RWPE1 (cell line): ENCODE data around the gene ZFTA.

Source experiments
- CTCF ChIA-PET: fragments of 350-600 bp; sonication (Branson Sonifier 250); formaldehyde crosslinking; extraction: SDS; loops from one replicate; lab custom pipeline; 2021; lab: Yijun Ruan, JAX
- POLR2A ChIA-PET: fragments of 400-600 bp; formaldehyde crosslinking; extraction: SDS; loops from one replicate; lab custom pipeline; 2020; ENCODE audit warnings: antibody characterized with exemption; ENCODE audit not compliant: low non-redundant PET; lab: Yijun Ruan, JAX
- DNase-seq: peaks from one replicate; pipeline ENCODE4 v3.0.0; 2012; ENCODE audit warnings: low spot score
- H3K27ac ChIP-seq: fragments of 450-650 bp; 2 replicates; pipeline ENCODE4 v1.5.1; 2017
- TF ChIP-seq, protein P1 (sequence below): fragments of 450-650 bp; conservative IDR thresholded peaks from 2 replicates; pipeline ENCODE4 v1.5.1; 2017; ENCODE audit warnings: low read depth, mild to moderate bottlenecking

Gene ZFTA

DNA sequence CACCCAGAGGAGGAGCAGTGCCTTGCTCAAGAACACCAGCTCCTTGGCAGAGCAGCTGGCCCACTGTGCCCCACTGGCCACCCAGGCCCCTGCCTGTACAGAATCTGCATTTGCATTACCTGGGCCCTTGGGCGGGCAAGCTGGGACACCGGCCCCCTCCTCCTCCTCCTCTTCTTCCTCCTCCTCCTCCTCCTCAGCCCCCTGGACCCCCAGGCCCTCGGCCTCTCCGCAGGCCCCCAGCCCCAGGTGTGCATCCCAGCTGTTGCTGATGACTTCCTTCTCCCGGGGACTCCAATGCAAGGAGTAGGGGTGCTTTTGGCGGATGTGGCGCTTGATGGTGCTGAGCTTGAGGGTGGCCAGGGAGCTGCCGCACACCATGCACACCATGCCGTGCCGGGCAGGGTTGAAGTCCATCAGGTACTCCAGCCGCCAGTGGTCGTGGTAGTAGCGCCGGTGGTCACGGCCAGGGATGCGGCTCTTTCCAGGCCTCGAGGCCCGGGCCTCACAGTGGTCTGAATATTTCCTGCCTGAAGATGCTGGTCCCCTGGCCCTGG is 2.8 kb downstream of the ZFTA start:
- TF ChIP-seq, protein P1, sequence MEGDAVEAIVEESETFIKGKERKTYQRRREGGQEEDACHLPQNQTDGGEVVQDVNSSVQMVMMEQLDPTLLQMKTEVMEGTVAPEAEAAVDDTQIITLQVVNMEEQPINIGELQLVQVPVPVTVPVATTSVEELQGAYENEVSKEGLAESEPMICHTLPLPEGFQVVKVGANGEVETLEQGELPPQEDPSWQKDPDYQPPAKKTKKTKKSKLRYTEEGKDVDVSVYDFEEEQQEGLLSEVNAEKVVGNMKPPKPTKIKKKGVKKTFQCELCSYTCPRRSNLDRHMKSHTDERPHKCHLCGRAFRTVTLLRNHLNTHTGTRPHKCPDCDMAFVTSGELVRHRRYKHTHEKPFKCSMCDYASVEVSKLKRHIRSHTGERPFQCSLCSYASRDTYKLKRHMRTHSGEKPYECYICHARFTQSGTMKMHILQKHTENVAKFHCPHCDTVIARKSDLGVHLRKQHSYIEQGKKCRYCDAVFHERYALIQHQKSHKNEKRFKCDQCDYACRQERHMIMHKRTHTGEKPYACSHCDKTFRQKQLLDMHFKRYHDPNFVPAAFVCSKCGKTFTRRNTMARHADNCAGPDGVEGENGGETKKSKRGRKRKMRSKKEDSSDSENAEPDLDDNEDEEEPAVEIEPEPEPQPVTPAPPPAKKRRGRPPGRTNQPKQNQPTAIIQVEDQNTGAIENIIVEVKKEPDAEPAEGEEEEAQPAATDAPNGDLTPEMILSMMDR = no peak
- CTCF ChIA-PET = interaction anchor here (0.6 to 1.9 kb wide), 3 partner anchors 72 to 443 kb away, joined by 3 to 6 read pairs (median 6); no protein-coding TSS in a partner anchor
- peak overlapping the region; percentile 78 for H3K27ac ChIP-seq
- POLR2A ChIA-PET = no interaction called here
- no peak for DNase-seq

DNA sequence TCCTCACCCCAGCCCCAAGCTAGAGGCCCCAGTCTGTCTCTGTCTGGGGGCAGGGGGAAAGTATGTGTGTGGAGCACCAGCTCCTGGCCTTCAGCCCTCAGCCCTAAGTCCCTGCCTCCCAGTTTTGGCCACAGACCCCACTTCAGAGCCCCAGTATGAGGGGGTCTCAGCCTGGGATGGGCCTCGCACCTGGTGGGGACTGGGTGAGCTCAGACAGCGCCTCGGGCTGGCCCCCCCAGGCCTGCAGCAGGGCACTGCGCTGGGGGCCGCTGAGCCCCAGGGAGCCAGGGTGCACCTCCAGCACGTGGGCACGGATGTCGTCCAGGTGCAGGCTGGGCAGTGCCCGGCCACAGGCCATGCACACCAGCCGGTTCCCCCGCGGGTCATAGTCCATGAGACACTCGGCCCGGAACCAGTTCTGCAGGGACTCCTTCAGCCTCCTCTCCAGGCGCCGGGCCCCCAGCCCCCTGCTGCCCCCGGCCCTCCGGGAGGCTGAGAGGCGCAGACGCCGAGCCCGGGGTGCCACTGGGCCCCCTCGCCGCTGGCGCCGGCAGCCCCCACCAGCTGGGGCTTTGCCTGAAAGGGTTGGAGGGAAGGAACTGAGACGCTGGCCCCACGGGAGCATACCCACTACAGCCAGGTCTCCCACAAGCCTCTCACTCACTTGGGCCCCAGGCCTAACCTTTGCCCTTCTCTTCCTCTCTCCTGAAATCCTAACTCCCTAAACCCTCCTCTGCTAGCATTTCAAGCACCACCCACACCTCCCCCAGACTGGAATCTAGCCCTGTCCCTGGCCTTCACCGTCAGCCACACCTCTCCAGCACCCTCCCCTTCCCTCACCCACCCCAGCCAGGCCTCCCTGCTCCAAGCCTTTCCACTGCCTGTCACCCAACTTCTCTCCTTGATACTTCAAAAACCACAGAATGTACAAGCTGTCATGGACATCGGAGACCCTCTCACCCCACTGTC is 3.6 kb downstream of the ZFTA start:
- POLR2A ChIA-PET = no interaction called here
- no peak for DNase-seq
- CTCF ChIA-PET = interaction anchor here (1.9 kb wide), 1 partner anchor 181 kb away, joined by 6 read pairs; no protein-coding TSS in a partner anchor
- TF ChIP-seq, protein P1 = no peak
- H3K27ac ChIP-seq = peak overlapping the region; percentile 78

DNA sequence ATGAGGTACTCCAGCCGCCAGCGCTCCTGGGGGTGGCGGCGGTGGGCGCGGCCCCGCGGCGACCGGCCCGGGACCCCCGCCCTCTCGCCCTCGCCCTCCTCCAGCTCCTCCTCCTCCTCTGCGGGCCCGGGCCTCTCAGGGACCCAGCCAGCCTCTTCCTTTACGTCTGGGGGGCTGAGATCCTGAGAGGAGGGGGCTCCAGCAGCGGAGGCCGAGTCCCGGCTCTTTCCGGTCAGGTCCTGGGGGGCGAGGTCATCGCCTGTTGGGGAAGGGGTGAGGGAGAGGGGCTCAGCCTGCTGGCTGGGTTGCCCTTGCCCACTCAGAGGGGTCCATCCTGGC is 4.3 kb downstream of the ZFTA start:
- no peak for DNase-seq
- TF ChIP-seq, protein P1 = no peak
- H3K27ac ChIP-seq = no peak overlapping the region
- CTCF ChIA-PET = no interaction called here
- POLR2A ChIA-PET = no interaction called here

DNA sequence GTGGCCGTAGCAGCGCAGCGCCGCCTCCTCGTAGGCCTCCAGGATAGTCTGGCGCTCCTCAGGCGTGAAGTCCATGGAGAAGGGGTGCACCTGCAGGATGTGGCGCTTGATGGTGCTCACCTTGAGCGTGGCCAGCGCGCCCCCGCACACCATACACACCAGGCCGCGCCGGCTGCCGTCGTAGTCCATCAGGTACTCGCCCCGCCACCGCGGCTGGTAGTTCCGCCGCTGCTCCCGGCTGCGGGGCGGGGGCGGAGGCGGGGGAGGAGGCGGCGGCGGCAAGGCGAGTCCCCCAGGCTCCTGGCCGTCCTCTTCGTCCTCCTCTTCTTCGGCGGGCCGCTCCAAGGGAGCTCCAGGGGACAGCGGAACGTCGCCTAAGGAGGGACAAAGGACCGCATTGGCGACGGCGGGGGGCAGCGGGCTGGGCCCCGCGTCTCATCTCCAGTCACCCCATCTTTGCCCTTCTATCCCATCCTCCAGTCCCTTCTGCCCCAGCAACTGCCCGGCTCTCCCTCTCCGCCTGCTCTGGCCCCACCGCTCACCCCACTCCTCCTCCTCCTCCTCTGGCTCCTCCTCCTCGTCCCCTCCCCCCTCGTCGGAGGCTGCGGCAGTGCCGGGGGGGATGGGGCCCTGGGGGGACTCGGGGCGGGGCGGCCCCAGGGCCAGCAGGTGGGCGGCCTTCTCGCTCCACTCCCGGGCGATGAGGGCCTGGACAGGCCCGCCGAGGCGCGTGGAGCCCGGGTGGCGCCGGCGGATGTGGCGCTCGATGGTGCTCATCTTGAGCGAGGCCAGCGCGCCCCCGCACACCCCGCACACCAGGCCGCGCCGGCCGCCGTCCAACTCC is 4.9 kb downstream of the ZFTA start:
- ChIA-PET POLR2A (no interaction called here), CTCF (no interaction called here)
- DNase-seq = no peak
- H3K27ac ChIP-seq = no peak overlapping the region
- TF ChIP-seq, protein P1 = no peak

DNA sequence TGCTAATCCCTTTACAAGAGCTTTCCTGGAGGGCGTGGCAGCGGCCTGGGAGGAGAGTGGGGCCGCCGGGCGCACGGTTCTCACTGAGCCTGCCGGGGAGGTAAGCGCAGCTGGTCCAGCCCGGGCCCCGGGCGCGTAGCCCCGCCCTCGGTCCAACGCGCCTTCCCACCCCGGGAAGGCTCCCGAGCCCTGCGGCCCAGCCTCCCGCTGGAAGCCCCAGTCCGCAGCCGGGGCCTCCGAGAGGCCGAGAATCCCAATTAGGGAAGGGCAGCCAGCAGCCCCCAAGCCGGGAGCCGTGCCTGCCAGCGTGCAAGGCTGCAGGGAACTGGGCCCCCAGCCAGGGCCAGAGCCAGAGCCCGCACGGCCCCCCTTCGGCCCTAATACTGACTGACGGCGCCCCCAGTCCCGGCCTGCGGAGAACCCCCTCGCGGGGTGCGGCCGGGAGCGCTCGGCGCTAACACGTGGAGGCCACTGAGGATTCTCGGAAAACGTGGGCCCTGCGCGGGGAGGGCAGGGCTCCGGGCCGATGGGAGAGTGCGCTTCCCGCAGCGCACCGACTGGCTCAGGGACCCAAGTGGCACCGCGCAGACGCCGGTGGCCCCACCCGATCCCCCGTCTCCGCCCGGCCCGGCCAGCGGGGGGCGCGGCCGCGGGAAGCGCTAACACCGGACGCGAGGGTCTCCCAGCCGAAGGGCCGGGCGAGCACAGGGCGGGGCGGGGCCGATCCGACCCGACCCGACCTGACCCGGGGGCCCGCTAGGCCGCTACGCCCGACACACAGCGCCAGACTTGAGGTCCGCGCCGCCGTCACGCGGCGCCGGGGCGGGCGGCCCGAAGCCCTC is 5.7 kb downstream of the ZFTA start:
- no peak for DNase-seq
- ChIA-PET POLR2A (no interaction called here), CTCF (no interaction called here)
- H3K27ac ChIP-seq = no peak overlapping the region
- TF ChIP-seq, protein P1 = no peak
